ENCODE results near the gene STK11IP.

The STK11IP gene

DNA sequence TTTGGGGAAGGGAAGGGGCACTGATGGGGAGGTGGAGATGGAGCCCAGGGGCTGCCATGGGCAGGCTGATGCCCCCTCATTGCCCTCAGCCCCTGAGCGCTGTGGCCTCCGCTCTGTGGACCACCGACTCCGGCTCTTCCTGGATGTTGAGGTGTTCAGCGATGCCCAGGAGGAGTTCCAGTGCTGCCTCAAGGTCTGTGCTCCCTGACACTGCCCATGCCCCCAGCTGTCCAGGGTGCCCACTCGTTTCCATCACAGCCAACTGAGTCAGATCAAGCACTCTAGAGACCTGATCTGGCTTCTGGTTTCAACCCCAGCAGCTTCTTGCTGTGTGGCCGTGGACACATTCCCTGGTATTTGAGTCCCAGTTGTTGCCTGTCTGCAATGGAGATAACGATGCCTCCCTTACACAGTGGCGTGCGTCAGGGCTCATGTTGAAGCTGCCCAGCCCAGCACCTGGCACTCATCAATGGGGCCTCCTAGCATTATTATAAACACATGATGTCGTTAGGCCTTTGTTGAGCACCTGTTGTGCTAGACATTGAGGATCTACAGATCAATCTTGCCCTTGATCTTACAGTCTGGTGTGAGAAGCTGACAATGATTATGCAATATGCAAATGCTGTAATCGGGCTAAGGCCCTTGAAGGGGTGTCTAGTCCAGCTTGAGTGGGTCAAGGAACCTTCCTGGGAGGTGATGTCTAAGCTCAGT lies 14.4 kb downstream of the STK11IP start:
- Histone ChIP-seq H3K27ac (ENCODE audit: low read depth, low read length) (no peak overlapping the region), H3K36me3 (ENCODE audit: control insufficient read depth, insufficient read depth, low read length) (no peaks in the 10 kb centered on the region), H4K5ac (ENCODE audit: low read length) (no peak overlapping the region), H3K4ac (ENCODE audit: low read depth, low read length) (no peak overlapping the region), H3K9ac (ENCODE audit: low read length) (no peak overlapping the region), H2BK15ac (replicated peaks; ENCODE audit: low read depth) (no peak overlapping the region), H4K8ac (ENCODE audit: low read depth, low read length) (no peak overlapping the region), H3K4me3 (ENCODE audit: low read length) (no peak overlapping the region), H3K79me2 (ENCODE audit: control insufficient read depth, insufficient read depth, low read length) (no peaks in the 10 kb centered on the region), H3K4me1 (ENCODE audit: control insufficient read depth, low read depth, low read length) (no peaks in the 10 kb centered on the region), H2AK5ac (ENCODE audit: low read length) (no peak overlapping the region), H3K27me3 (ENCODE audit: insufficient read depth, low read length, poor library complexity) (no peaks in the 10 kb centered on the region), H3K4me2 (ENCODE audit: low read length) (no peak overlapping the region), H3K79me1 (ENCODE audit: low read length) (no peaks in the 10 kb centered on the region), H3K23ac (ENCODE audit: low read length) (no peak overlapping the region), H2BK5ac (ENCODE audit: low read length) (no peak overlapping the region), H2BK120ac (ENCODE audit: low read depth, low read length) (no peak overlapping the region), H3K56ac (ENCODE audit: low read length) (no peak overlapping the region), H3K18ac (ENCODE audit: low read length) (no peak overlapping the region)
- no CpG with 5 or more reads among the region's 12 CpGs for WGBS (ENCODE audit: extremely low coverage, insufficient coverage, low lambda C conversion rate)
- no peak for DNase-seq

DNA sequence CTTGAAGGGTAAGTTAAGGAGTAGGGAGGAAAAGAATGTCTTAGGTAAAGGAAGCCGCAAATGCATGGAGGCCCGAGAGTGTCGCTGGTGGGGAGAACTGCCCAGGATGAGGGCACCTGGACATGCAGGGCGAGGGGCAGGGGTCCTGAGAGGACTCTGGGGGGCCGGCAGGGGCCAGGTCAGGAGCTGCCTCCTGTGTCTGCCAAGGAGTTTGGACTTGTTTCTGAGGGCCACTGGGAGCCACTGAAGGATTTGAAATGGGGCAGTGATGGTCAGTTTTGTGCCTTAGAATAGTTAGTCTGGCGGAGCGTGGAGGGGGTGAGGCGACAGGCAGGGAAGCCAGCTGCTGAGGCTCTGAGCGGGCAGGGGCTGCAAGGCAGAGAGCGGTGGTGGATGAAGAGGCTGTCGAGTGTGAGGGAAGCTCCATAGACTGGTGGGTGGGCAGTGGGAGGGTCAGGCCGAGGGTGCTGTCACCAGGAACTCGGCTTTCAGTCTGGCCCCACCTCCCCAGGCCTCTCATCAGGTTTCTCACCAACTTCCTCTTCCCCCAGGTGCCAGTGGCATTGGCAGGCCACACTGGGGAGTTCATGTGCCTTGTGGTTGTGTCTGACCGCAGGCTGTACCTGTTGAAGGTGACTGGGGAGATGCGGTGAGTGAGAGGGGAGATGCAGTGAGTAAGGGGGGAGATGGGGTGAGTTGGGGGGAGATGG lies 15.1 kb downstream of the STK11IP start:
- H3K36me3 ChIP-seq (ENCODE audit: control insufficient read depth, insufficient read depth, low read length) = no peaks in the 10 kb centered on the region
- no peak overlapping the region for H3K56ac ChIP-seq (ENCODE audit: low read length)
- no peak overlapping the region for H3K4ac ChIP-seq (ENCODE audit: low read depth, low read length)
- H3K27ac ChIP-seq (ENCODE audit: low read depth, low read length) = no peak overlapping the region
- H2BK15ac ChIP-seq (replicated peaks; ENCODE audit: low read depth) = no peak overlapping the region
- H3K23ac ChIP-seq (ENCODE audit: low read length) = no peak overlapping the region
- no peak overlapping the region for H3K4me2 ChIP-seq (ENCODE audit: low read length)
- no peaks in the 10 kb centered on the region for H3K79me2 ChIP-seq (ENCODE audit: control insufficient read depth, insufficient read depth, low read length)
- no peak overlapping the region for H2BK120ac ChIP-seq (ENCODE audit: low read depth, low read length)
- no peaks in the 10 kb centered on the region for H3K79me1 ChIP-seq (ENCODE audit: low read length)
- H2BK5ac ChIP-seq (ENCODE audit: low read length) = no peak overlapping the region
- H3K4me1 ChIP-seq (ENCODE audit: control insufficient read depth, low read depth, low read length) = no peaks in the 10 kb centered on the region
- no peak overlapping the region for H3K4me3 ChIP-seq (ENCODE audit: low read length)
- H3K18ac ChIP-seq (ENCODE audit: low read length) = no peak overlapping the region
- no peak overlapping the region for H4K5ac ChIP-seq (ENCODE audit: low read length)
- H3K9ac ChIP-seq (ENCODE audit: low read length) = no peak overlapping the region
- WGBS (ENCODE audit: extremely low coverage, insufficient coverage, low lambda C conversion rate) = no CpG with 5 or more reads among the region's 15 CpGs
- no peaks in the 10 kb centered on the region for H3K27me3 ChIP-seq (ENCODE audit: insufficient read depth, low read length, poor library complexity)
- H2AK5ac ChIP-seq (ENCODE audit: low read length) = no peak overlapping the region
- DNase-seq = no peak
- no peak overlapping the region for H4K8ac ChIP-seq (ENCODE audit: low read depth, low read length)

DNA sequence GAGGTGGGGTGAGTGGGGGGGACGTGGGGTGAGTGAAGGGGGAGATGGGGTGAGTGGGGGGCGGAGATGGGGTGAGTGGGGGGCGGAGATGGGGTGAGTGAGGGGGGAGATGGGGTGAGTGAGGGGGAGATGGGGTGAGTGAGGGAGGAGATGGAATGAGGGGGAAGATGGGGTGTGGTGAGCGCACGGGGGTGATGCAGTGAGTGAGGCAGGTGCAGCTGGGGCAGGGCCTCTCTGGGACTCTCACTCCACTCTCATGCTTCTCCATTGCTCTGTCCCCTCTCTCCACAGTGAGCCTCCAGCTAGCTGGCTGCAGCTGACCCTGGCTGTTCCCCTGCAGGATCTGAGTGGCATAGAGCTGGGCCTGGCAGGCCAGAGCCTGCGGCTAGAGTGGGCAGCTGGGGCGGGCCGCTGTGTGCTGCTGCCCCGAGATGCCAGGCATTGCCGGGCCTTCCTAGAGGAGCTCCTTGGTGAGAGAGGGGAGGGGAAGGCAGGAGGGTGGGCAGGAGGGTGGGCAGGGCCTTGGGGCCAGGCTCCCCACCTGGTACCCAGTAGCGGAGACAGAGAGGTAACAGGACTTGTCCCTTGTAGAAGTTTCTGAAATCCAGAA lies 15.9 kb downstream of the STK11IP start:
- no peak overlapping the region for H3K4me3 ChIP-seq (ENCODE audit: low read length)
- no peak overlapping the region for H3K9ac ChIP-seq (ENCODE audit: low read length)
- no CpG with 5 or more reads among the region's 11 CpGs for WGBS (ENCODE audit: extremely low coverage, insufficient coverage, low lambda C conversion rate)
- H4K5ac ChIP-seq (ENCODE audit: low read length) = no peak overlapping the region
- H3K27ac ChIP-seq (ENCODE audit: low read depth, low read length) = no peak overlapping the region
- no peak for DNase-seq
- H3K4me1 ChIP-seq (ENCODE audit: control insufficient read depth, low read depth, low read length) = no peaks in the 10 kb centered on the region
- H4K8ac ChIP-seq (ENCODE audit: low read depth, low read length) = no peak overlapping the region
- no peak overlapping the region for H2BK5ac ChIP-seq (ENCODE audit: low read length)
- H3K4me2 ChIP-seq (ENCODE audit: low read length) = no peak overlapping the region
- H2BK15ac ChIP-seq (replicated peaks; ENCODE audit: low read depth) = no peak overlapping the region
- no peak overlapping the region for H3K4ac ChIP-seq (ENCODE audit: low read depth, low read length)
- no peak overlapping the region for H3K23ac ChIP-seq (ENCODE audit: low read length)
- H3K27me3 ChIP-seq (ENCODE audit: insufficient read depth, low read length, poor library complexity) = no peaks in the 10 kb centered on the region
- no peak overlapping the region for H3K56ac ChIP-seq (ENCODE audit: low read length)
- H3K18ac ChIP-seq (ENCODE audit: low read length) = no peak overlapping the region
- H2BK120ac ChIP-seq (ENCODE audit: low read depth, low read length) = no peak overlapping the region
- H3K36me3 ChIP-seq (ENCODE audit: control insufficient read depth, insufficient read depth, low read length) = no peaks in the 10 kb centered on the region
- no peaks in the 10 kb centered on the region for H3K79me2 ChIP-seq (ENCODE audit: control insufficient read depth, insufficient read depth, low read length)
- no peaks in the 10 kb centered on the region for H3K79me1 ChIP-seq (ENCODE audit: low read length)
- H2AK5ac ChIP-seq (ENCODE audit: low read length) = no peak overlapping the region

GRCh38 chr2:219614076-219614860 lies 16.6 kb downstream of the STK11IP start:
- Histone ChIP-seq H4K8ac (ENCODE audit: low read depth, low read length) (no peak overlapping the region), H3K56ac (ENCODE audit: low read length) (no peak overlapping the region), H2BK15ac (replicated peaks; ENCODE audit: low read depth) (no peak overlapping the region), H3K4me2 (ENCODE audit: low read length) (no peak overlapping the region), H2BK120ac (ENCODE audit: low read depth, low read length) (no peak overlapping the region), H3K9ac (ENCODE audit: low read length) (no peak overlapping the region), H3K18ac (ENCODE audit: low read length) (no peak overlapping the region), H3K4ac (ENCODE audit: low read depth, low read length) (no peak overlapping the region), H3K36me3 (ENCODE audit: control insufficient read depth, insufficient read depth, low read length) (no peaks in the 10 kb centered on the region), H4K5ac (ENCODE audit: low read length) (no peak overlapping the region), H3K79me1 (ENCODE audit: low read length) (no peaks in the 10 kb centered on the region), H3K27ac (ENCODE audit: low read depth, low read length) (no peak overlapping the region), H3K79me2 (ENCODE audit: control insufficient read depth, insufficient read depth, low read length) (no peaks in the 10 kb centered on the region), H3K23ac (ENCODE audit: low read length) (no peak overlapping the region), H3K4me1 (ENCODE audit: control insufficient read depth, low read depth, low read length) (no peaks in the 10 kb centered on the region), H2BK5ac (ENCODE audit: low read length) (no peak overlapping the region), H3K4me3 (ENCODE audit: low read length) (no peak overlapping the region), H2AK5ac (ENCODE audit: low read length) (no peak overlapping the region), H3K27me3 (ENCODE audit: insufficient read depth, low read length, poor library complexity) (no peaks in the 10 kb centered on the region)
- no peak for DNase-seq
- no CpG with 5 or more reads among the region's 11 CpGs for WGBS (ENCODE audit: extremely low coverage, insufficient coverage, low lambda C conversion rate)

DNA sequence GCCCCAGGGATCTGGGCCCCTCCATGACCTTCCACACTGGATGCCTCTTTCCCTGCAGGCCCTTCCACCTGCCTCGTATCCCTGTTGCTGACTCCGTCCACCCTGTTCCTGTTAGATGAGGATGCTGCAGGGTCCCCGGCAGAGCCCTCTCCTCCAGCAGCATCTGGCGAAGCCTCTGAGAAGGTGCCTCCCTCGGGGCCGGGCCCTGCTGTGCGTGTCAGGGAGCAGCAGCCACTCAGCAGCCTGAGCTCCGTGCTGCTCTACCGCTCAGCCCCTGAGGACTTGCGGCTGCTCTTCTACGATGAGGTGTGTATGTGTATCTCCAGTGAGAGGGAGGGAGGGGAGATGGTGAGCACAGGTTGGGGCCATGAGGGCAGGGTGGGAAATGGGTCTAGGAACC lies 17.4 kb downstream of the STK11IP start:
- Histone ChIP-seq H2BK15ac (replicated peaks; ENCODE audit: low read depth) (no peak overlapping the region), H3K23ac (ENCODE audit: low read length) (no peak overlapping the region), H3K4me1 (ENCODE audit: control insufficient read depth, low read depth, low read length) (no peaks in the 10 kb centered on the region), H2BK5ac (ENCODE audit: low read length) (no peak overlapping the region), H3K4me3 (ENCODE audit: low read length) (no peak overlapping the region), H3K27me3 (ENCODE audit: insufficient read depth, low read length, poor library complexity) (no peaks in the 10 kb centered on the region), H2BK120ac (ENCODE audit: low read depth, low read length) (no peak overlapping the region), H4K8ac (ENCODE audit: low read depth, low read length) (no peak overlapping the region), H3K4ac (ENCODE audit: low read depth, low read length) (no peak overlapping the region), H3K4me2 (ENCODE audit: low read length) (no peak overlapping the region), H3K79me1 (ENCODE audit: low read length) (no peaks in the 10 kb centered on the region), H4K5ac (ENCODE audit: low read length) (no peak overlapping the region), H2AK5ac (ENCODE audit: low read length) (no peak overlapping the region), H3K56ac (ENCODE audit: low read length) (no peak overlapping the region), H3K27ac (ENCODE audit: low read depth, low read length) (no peak overlapping the region), H3K36me3 (ENCODE audit: control insufficient read depth, insufficient read depth, low read length) (no peaks in the 10 kb centered on the region), H3K79me2 (ENCODE audit: control insufficient read depth, insufficient read depth, low read length) (no peaks in the 10 kb centered on the region), H3K9ac (ENCODE audit: low read length) (no peak overlapping the region), H3K18ac (ENCODE audit: low read length) (no peak overlapping the region)
- WGBS (ENCODE audit: extremely low coverage, insufficient coverage, low lambda C conversion rate) = no CpG with 5 or more reads among the region's 11 CpGs
- no peak for DNase-seq
